ENCODE data around the gene DDX11.
A peak's percentile ranks its signal among the peaks of the same experiment; 100 is the strongest.
"Not testable (repeated sequence)": the region's sequence is repeated elsewhere in the genome, so short reads cannot be mapped to it uniquely, and the experiment has no call there.

DDX11 gene

GRCh38 chr12:31103561-31103975, 29.9 kb downstream of the DDX11 start:
- not testable (repeated sequence) for H3K27ac ChIP-seq (replicated peaks; ENCODE audit: low read length); H3K79me1 ChIP-seq (ENCODE audit: low read depth, low read length); H3K9me3 ChIP-seq (replicated peaks in 1 of 2; ENCODE audit: control insufficient read depth in 2 of 2, insufficient read depth in 1 of 2, low read depth in 1 of 2, low read length in 2 of 2); H4K91ac ChIP-seq (ENCODE audit: low read depth, low read length, poor library complexity); H2BK120ac ChIP-seq (ENCODE audit: low read depth, low read length); H3K9ac ChIP-seq (ENCODE audit: low read depth, low read length, poor library complexity); H3K23ac ChIP-seq (ENCODE audit: low read depth, low read length, poor library complexity); H3K4ac ChIP-seq (ENCODE audit: low read length); H3K27me3 ChIP-seq (ENCODE audit: control insufficient read depth in 3 of 3, insufficient read depth in 3 of 3, low read depth in 1 of 3, low read length in 3 of 3); H3K18ac ChIP-seq (ENCODE audit: low read length); H2AK5ac ChIP-seq (ENCODE audit: low read depth, low read length); DNase-seq (ENCODE audit: low spot score); H4K8ac ChIP-seq (ENCODE audit: low read depth, low read length); H2BK12ac ChIP-seq (ENCODE audit: low read length); H3K4me3 ChIP-seq (ENCODE audit: low read length in 2 of 2); H3K4me2 ChIP-seq (ENCODE audit: insufficient read depth, low read length, poor library complexity, severe bottlenecking); H3K4me1 ChIP-seq (ENCODE audit: control insufficient read depth in 2 of 2, insufficient read depth in 1 of 2, low read depth in 1 of 2, low read length in 2 of 2); H2AFZ ChIP-seq (ENCODE audit: low read length); H3K14ac ChIP-seq (ENCODE audit: low read length); H2BK15ac ChIP-seq (ENCODE audit: low read length); H2BK5ac ChIP-seq (ENCODE audit: low read length)
- no CpG with 5 or more reads among the region's 16 CpGs for WGBS, 2 donors (ENCODE audit: extremely low coverage in 2 of 2, insufficient read length in 2 of 2, insufficient replicate concordance in 1 of 2)
- peaks cover 5 to 54% of the 10 kb centered on the region in 2 donors for H3K36me3 ChIP-seq (replicated peaks in 1 of 2; ENCODE audit: control insufficient read depth in 2 of 2, insufficient read depth in 2 of 2, low read length in 2 of 2)

GRCh38 chr12:31104220-31104619, 30.6 kb downstream of the DDX11 start:
- not testable (repeated sequence) for H3K14ac ChIP-seq (ENCODE audit: low read length); H3K9ac ChIP-seq (ENCODE audit: low read depth, low read length, poor library complexity); H4K8ac ChIP-seq (ENCODE audit: low read depth, low read length); H3K4me1 ChIP-seq (ENCODE audit: control insufficient read depth in 2 of 2, insufficient read depth in 1 of 2, low read depth in 1 of 2, low read length in 2 of 2); H3K18ac ChIP-seq (ENCODE audit: low read length); H3K4me3 ChIP-seq (ENCODE audit: low read length in 2 of 2); H3K79me1 ChIP-seq (ENCODE audit: low read depth, low read length); H3K4ac ChIP-seq (ENCODE audit: low read length); H2AFZ ChIP-seq (ENCODE audit: low read length); H3K27ac ChIP-seq (replicated peaks; ENCODE audit: low read length); H3K4me2 ChIP-seq (ENCODE audit: insufficient read depth, low read length, poor library complexity, severe bottlenecking); H2BK12ac ChIP-seq (ENCODE audit: low read length); H2BK5ac ChIP-seq (ENCODE audit: low read length); H3K27me3 ChIP-seq (ENCODE audit: control insufficient read depth in 3 of 3, insufficient read depth in 3 of 3, low read depth in 1 of 3, low read length in 3 of 3); H2BK15ac ChIP-seq (ENCODE audit: low read length); H2BK120ac ChIP-seq (ENCODE audit: low read depth, low read length); H3K9me3 ChIP-seq (replicated peaks in 1 of 2; ENCODE audit: control insufficient read depth in 2 of 2, insufficient read depth in 1 of 2, low read depth in 1 of 2, low read length in 2 of 2); H2AK5ac ChIP-seq (ENCODE audit: low read depth, low read length); H3K23ac ChIP-seq (ENCODE audit: low read depth, low read length, poor library complexity); H4K91ac ChIP-seq (ENCODE audit: low read depth, low read length, poor library complexity); DNase-seq (ENCODE audit: low spot score)
- peaks cover 5 to 52% of the 10 kb centered on the region in 2 donors for H3K36me3 ChIP-seq (replicated peaks in 1 of 2; ENCODE audit: control insufficient read depth in 2 of 2, insufficient read depth in 2 of 2, low read length in 2 of 2)
- WGBS, 2 donors (ENCODE audit: extremely low coverage in 2 of 2, insufficient read length in 2 of 2, insufficient replicate concordance in 1 of 2), result no CpG with 5 or more reads among the region's 4 CpGs

- H3K4me3 ChIP-seq (ENCODE audit: low read length in 2 of 2); H3K27me3 ChIP-seq (ENCODE audit: control insufficient read depth in 3 of 3, insufficient read depth in 3 of 3, low read depth in 1 of 3, low read length in 3 of 3); H3K18ac ChIP-seq (ENCODE audit: low read length); H4K91ac ChIP-seq (ENCODE audit: low read depth, low read length, poor library complexity); H2BK12ac ChIP-seq (ENCODE audit: low read length); H3K4me2 ChIP-seq (ENCODE audit: insufficient read depth, low read length, poor library complexity, severe bottlenecking); H3K23ac ChIP-seq (ENCODE audit: low read depth, low read length, poor library complexity); H3K4ac ChIP-seq (ENCODE audit: low read length); H2BK120ac ChIP-seq (ENCODE audit: low read depth, low read length); DNase-seq (ENCODE audit: low spot score); H3K14ac ChIP-seq (ENCODE audit: low read length); H3K27ac ChIP-seq (replicated peaks; ENCODE audit: low read length); H2AK5ac ChIP-seq (ENCODE audit: low read depth, low read length); H3K79me1 ChIP-seq (ENCODE audit: low read depth, low read length); H2AFZ ChIP-seq (ENCODE audit: low read length); H2BK5ac ChIP-seq (ENCODE audit: low read length); H2BK15ac ChIP-seq (ENCODE audit: low read length); H4K8ac ChIP-seq (ENCODE audit: low read depth, low read length); H3K9ac ChIP-seq (ENCODE audit: low read depth, low read length, poor library complexity); H3K9me3 ChIP-seq (replicated peaks in 1 of 2; ENCODE audit: control insufficient read depth in 2 of 2, insufficient read depth in 1 of 2, low read depth in 1 of 2, low read length in 2 of 2); H3K4me1 ChIP-seq (ENCODE audit: control insufficient read depth in 2 of 2, insufficient read depth in 1 of 2, low read depth in 1 of 2, low read length in 2 of 2): not testable (repeated sequence)
- WGBS, 2 donors (ENCODE audit: extremely low coverage in 2 of 2, insufficient read length in 2 of 2, insufficient replicate concordance in 1 of 2), result no CpG with 5 or more reads among the region's 14 CpGs
- H3K36me3 ChIP-seq (replicated peaks in 1 of 2; ENCODE audit: control insufficient read depth in 2 of 2, insufficient read depth in 2 of 2, low read length in 2 of 2), result peaks cover 5 to 52% of the 10 kb centered on the region in 2 donors
These were observed 31.1 kb downstream of the DDX11 start for GRCh38 chr12:31104773-31105172.

- Histone ChIP-seq H3K18ac (ENCODE audit: low read length) (no peak overlapping the region), H2BK120ac (ENCODE audit: low read depth, low read length) (no peak overlapping the region), H4K91ac (ENCODE audit: low read depth, low read length, poor library complexity) (no peak overlapping the region), H3K4me3 (ENCODE audit: low read length in 2 of 2) (no peak overlapping the region), H3K14ac (ENCODE audit: low read length) (peak overlapping the region; percentile 71), H3K79me1 (ENCODE audit: low read depth, low read length) (no peaks in the 10 kb centered on the region), H4K8ac (ENCODE audit: low read depth, low read length) (no peak overlapping the region), H3K9ac (ENCODE audit: low read depth, low read length, poor library complexity) (no peak overlapping the region), H3K27ac (replicated peaks; ENCODE audit: low read length) (no peak overlapping the region), H3K4ac (ENCODE audit: low read length) (no peak overlapping the region), H2AFZ (ENCODE audit: low read length) (no peak overlapping the region), H2BK15ac (ENCODE audit: low read length) (no peak overlapping the region), H3K9me3 (replicated peaks in 1 of 2; ENCODE audit: control insufficient read depth in 2 of 2, insufficient read depth in 1 of 2, low read depth in 1 of 2, low read length in 2 of 2) (no peaks in the 10 kb centered on the region), H3K36me3 (replicated peaks in 1 of 2; ENCODE audit: control insufficient read depth in 2 of 2, insufficient read depth in 2 of 2, low read length in 2 of 2) (peaks cover 5 to 46% of the 10 kb centered on the region in 2 donors), H3K23ac (ENCODE audit: low read depth, low read length, poor library complexity) (no peak overlapping the region), H3K4me1 (ENCODE audit: control insufficient read depth in 2 of 2, insufficient read depth in 1 of 2, low read depth in 1 of 2, low read length in 2 of 2) (no peaks in the 10 kb centered on the region), H2BK12ac (ENCODE audit: low read length) (no peak overlapping the region), H3K27me3 (ENCODE audit: control insufficient read depth in 3 of 3, insufficient read depth in 3 of 3, low read depth in 1 of 3, low read length in 3 of 3) (no peaks in the 10 kb centered on the region), H2AK5ac (ENCODE audit: low read depth, low read length) (no peak overlapping the region), H2BK5ac (ENCODE audit: low read length) (no peak overlapping the region), H3K4me2 (ENCODE audit: insufficient read depth, low read length, poor library complexity, severe bottlenecking) (no peak overlapping the region)
- no peak for DNase-seq (ENCODE audit: low spot score)
- WGBS, 2 donors (ENCODE audit: extremely low coverage in 2 of 2, insufficient read length in 2 of 2, insufficient replicate concordance in 1 of 2), result no CpG with 5 or more reads among the region's 8 CpGs
These were observed 32.0 kb downstream of the DDX11 start for GRCh38 chr12:31105668-31106067.
